H1 (cell line): ENCODE data around the gene MED29.

Experiments used
- BACH1 ChIP-seq: IDR thresholded peaks from 2 replicates; pipeline ENCODE4 v1.6.1; 2012; ENCODE audit warnings: low read length, improper control_type of control experiment
- CHD2 ChIP-seq: IDR thresholded peaks from 2 replicates; pipeline ENCODE4 v1.6.1; 2012; ENCODE audit warnings: low read length, improper control_type of control experiment
- CTCF ChIP-seq, 3 experiments: IDR thresholded peaks; 1 replicate in 2 of 3; 2 replicates in 1 of 3; pipeline versions ENCODE4 v1.5.1 to v1.6.1; 2011; ENCODE audit warnings: low read length in 3 of 3, mild to moderate bottlenecking in 3 of 3, inconsistent platforms in 2 of 3, low read depth in 1 of 3, moderate library complexity in 1 of 3; ENCODE audit not compliant: insufficient read depth in 1 of 3; ENCODE audit errors: control extremely low read depth in 1 of 3
- EZH2 ChIP-seq: fragments of 200-600 bp; sonication (generic); IDR thresholded peaks from 2 replicates; pipeline ENCODE4 v1.7.1; 2012; ENCODE audit warnings: low read depth, mild to moderate bottlenecking, moderate library complexity, low read length, inconsistent platforms; ENCODE audit not compliant: severe bottlenecking
- FOSL1 ChIP-seq: IDR thresholded peaks from 2 replicates; pipeline ENCODE4 v1.6.1; 2011; ENCODE audit warnings: mild to moderate bottlenecking, low read depth, low read length, moderate library complexity; ENCODE audit not compliant: insufficient read depth
- HDAC2 ChIP-seq, 2 experiments: fragments of 300-600 bp in 1 of 2; sonication (generic) in 1 of 2; IDR thresholded peaks; 2 replicates each; pipeline ENCODE4 v1.6.1; 2011 to 2012; ENCODE audit warnings: low read depth in 2 of 2, low read length in 2 of 2, mild to moderate bottlenecking in 2 of 2, moderate library complexity in 2 of 2, borderline replicate concordance in 1 of 2, inconsistent platforms in 1 of 2
- MAX ChIP-seq: IDR thresholded peaks from 2 replicates; pipeline ENCODE4 v1.6.1; 2012; ENCODE audit warnings: inconsistent platforms
- POLR2A ChIP-seq, 2 experiments: IDR thresholded peaks; 1 replicate in 1 of 2; 2 replicates in 1 of 2; pipeline ENCODE4 v1.6.1; 2011; ENCODE audit warnings: low read depth in 2 of 2, low read length in 2 of 2, mild to moderate bottlenecking in 2 of 2; ENCODE audit errors: control extremely low read depth in 1 of 2
- POLR2AphosphoS5 ChIP-seq: IDR thresholded peaks from 2 replicates; pipeline ENCODE4 v1.6.1; 2011; ENCODE audit warnings: low read depth, low read length
- RAD21 ChIP-seq, 2 experiments: IDR thresholded peaks in 1 of 2; conservative IDR thresholded peaks in 1 of 2; 2 replicates each; pipeline ENCODE4 v1.6.1; 2011; ENCODE audit warnings: low read depth in 2 of 2, low read length in 2 of 2, improper control_type of control experiment in 1 of 2, inconsistent platforms in 1 of 2, mild to moderate bottlenecking in 1 of 2, moderate library complexity in 1 of 2
- RBBP5 ChIP-seq: IDR thresholded peaks from 2 replicates; pipeline ENCODE4 v1.7.1; 2012; ENCODE audit warnings: low read depth, mild to moderate bottlenecking, inconsistent platforms, low read length, moderate library complexity, borderline replicate concordance
- RFX5 ChIP-seq: IDR thresholded peaks from 2 replicates; pipeline ENCODE4 v1.6.1; 2011; ENCODE audit warnings: low read depth, low read length, improper control_type of control experiment, borderline replicate concordance
- RNF2 ChIP-seq: fragments of 200-900, 300-1000 bp; sonication (generic); IDR thresholded peaks from 2 replicates; pipeline ENCODE4 v1.7.1; 2016; ENCODE audit warnings: borderline replicate concordance, low read depth, mild to moderate bottlenecking, antibody characterized with exemption, low read length; ENCODE audit not compliant: poor library complexity, severe bottlenecking; ENCODE audit errors: missing control alignments
- USF2 ChIP-seq: IDR thresholded peaks from 2 replicates; pipeline ENCODE4 v1.6.1; 2011; ENCODE audit warnings: low read length, improper control_type of control experiment

GRCh38 chr19:39417463-39418181 is 26.4 kb downstream of the MED29 start:
- no peak for TF ChIP-seq MAX
- no peak for TF ChIP-seq CTCF (IDR thresholded peaks at IDR 0.05; ENCODE audit: control extremely low read depth in 1 of 3, insufficient read depth in 1 of 3, low read depth in 1 of 3, low read length in 3 of 3)
- no peak for TF ChIP-seq RFX5
- no peak for TF ChIP-seq POLR2AphosphoS5
- no peak for TF ChIP-seq HDAC2 (IDR thresholded peaks at IDR 0.05; ENCODE audit: borderline replicate concordance in 1 of 2, low read depth in 2 of 2, low read length in 2 of 2)
- TF ChIP-seq EZH2: no peak
- no peak for TF ChIP-seq RNF2
- no peak for TF ChIP-seq RAD21 (IDR thresholded peaks at IDR 0.05 in 1 of 2, conservative IDR thresholded peaks at IDR 0.05 in 1 of 2; ENCODE audit: low read depth in 2 of 2, low read length in 2 of 2)
- TF ChIP-seq POLR2A (IDR thresholded peaks at IDR 0.05; ENCODE audit: control extremely low read depth in 1 of 2, low read depth in 2 of 2, low read length in 2 of 2): no peak
- no peak for TF ChIP-seq BACH1
- no peak for TF ChIP-seq FOSL1
- TF ChIP-seq RBBP5: no peak
- no peak for TF ChIP-seq USF2
- no peak for TF ChIP-seq CHD2
